UCSD-AML1 (cell line): Measurements from ENCODE around the gene TAF6L.
"Not testable (repeated sequence)": the region's sequence is repeated elsewhere in the genome, so short reads cannot be mapped to it uniquely, and the experiment has no call there.

Experiments
- DNase-seq: peaks from one replicate; lab custom pipeline; 2025; ENCODE audit not compliant: unreplicated experiment; lab: John Stamatoyannopoulos, UW

TAF6L gene

GRCh38 chr11:62755086-62755615 is 16.0 kb upstream of the TAF6L start:
- no peak for DNase-seq

GRCh38 chr11:62757846-62758788 is 13.1 kb upstream of the TAF6L start:
- no peak for DNase-seq

GRCh38 chr11:62760867-62761227 is 10.3 kb upstream of the TAF6L start:
- DNase-seq = not testable (repeated sequence)

- peak; percentile 63 for DNase-seq
These were observed 435 bp upstream of the TAF6L start for GRCh38 chr11:62770778-62771143.

- no peak for DNase-seq
These were observed 3.2 kb downstream of the TAF6L start for GRCh38 chr11:62774407-62774806.

GRCh38 chr11:62775646-62776045 is 4.5 kb downstream of the TAF6L start:
- DNase-seq = no peak

GRCh38 chr11:62777389-62777788 is 6.2 kb downstream of the TAF6L start:
- no peak for DNase-seq

GRCh38 chr11:62778441-62778840 is 7.2 kb downstream of the TAF6L start:
- no peak for DNase-seq

- no peak for DNase-seq
These were observed 11.6 kb downstream of the TAF6L start for GRCh38 chr11:62782753-62783152.

GRCh38 chr11:62786318-62787004 is 15.3 kb downstream of the TAF6L start:
- peak; percentile 88 for DNase-seq

GRCh38 chr11:62787005-62787759 is 16.0 kb downstream of the TAF6L start, which contains the start of gene TMEM179B:
TMEM179B (plus strand) TSS chr11:62787402; CDS start chr11:62787432, 30 bp downstream.
- DNase-seq = peak; percentile 96

GRCh38 chr11:62788991-62789390 is 17.8 kb downstream of the TAF6L start:
- DNase-seq = no peak

GRCh38 chr11:62789576-62789975 is 18.4 kb downstream of the TAF6L start:
- no peak for DNase-seq

GRCh38 chr11:62791501-62792201 is 20.5 kb downstream of the TAF6L start, which contains the start of gene TMEM223:
TMEM223 (minus strand) TSS chr11:62792006; CDS start chr11:62791994, 12 bp downstream.
- DNase-seq = peak; percentile 88

- DNase-seq = peak; percentile 36
These were observed 21.0 kb downstream of the TAF6L start for GRCh38 chr11:62792202-62792575.

- DNase-seq = no peak
These were observed 23.1 kb downstream of the TAF6L start for GRCh38 chr11:62794201-62794775.

GRCh38 chr11:62796281-62796680 is 25.1 kb downstream of the TAF6L start:
- no peak for DNase-seq

- DNase-seq = no peak
These were observed 28.3 kb downstream of the TAF6L start for GRCh38 chr11:62799486-62799885.

- no peak for DNase-seq
These were observed 29.9 kb downstream of the TAF6L start for GRCh38 chr11:62801071-62801470.
